Measurements from ENCODE around the gene SCAF1. TPM values are rescaled to one million over a fixed set of nuclear protein-coding genes. Genes with fewer than 3 reads are reported as not detected.

SCAF1 gene
- total RNA-seq, 2 donors from 2014 or later = 84.8 to 94.5 TPM

DNA sequence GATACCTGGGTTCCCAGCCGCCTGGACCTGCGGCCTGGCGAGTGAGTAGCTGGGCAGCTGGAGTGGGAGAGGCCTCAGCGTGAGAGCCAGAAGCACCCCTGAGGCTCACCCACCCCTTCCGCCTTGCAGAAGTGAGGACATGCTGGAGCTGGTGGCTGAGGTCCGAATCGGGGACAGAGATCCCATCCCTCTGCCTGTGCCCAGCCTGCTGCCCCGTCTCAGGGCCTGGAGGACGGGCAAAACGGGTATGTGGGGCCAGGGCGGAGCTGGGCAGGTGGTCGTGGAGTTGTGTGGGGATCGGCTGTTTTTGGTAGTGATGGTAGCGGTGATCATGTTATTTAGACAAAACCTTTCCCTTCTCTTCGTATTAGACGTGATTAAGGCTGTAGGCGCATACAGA lies 4.6 kb downstream of the SCAF1 start:
- Histone ChIP-seq H3K4me3 (ENCODE audit: low read length) (no peak overlapping the region), H3K27ac (ENCODE audit: low read depth, low read length) (no peak overlapping the region)

DNA sequence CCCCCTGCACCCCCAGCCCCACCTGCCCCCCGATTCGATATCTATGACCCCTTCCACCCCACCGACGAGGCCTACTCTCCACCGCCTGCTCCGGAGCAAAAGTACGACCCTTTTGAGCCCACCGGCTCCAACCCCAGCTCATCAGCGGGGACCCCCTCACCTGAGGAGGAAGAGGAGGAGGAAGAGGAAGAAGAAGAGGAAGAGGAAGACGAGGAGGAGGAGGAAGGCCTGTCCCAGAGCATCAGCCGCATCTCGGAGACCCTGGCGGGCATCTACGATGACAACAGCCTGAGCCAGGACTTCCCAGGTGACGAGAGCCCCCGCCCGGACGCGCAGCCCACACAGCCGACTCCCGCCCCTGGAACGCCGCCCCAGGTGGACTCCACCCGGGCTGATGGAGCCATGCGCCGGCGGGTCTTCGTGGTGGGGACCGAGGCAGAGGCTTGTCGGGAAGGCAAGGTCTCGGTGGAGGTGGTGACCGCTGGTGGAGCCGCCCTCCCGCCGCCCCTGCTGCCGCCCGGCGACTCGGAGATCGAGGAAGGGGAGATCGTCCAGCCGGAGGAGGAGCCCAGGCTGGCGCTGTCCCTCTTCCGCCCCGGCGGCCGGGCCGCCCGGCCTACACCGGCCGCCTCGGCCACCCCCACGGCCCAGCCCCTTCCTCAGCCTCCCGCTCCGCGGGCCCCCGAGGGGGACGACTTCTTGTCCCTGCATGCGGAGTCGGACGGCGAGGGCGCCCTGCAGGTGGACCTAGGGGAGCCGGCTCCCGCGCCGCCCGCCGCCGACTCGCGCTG lies 9.2 kb downstream of the SCAF1 start:
- Histone ChIP-seq H3K4me1 (ENCODE audit: control insufficient read depth, insufficient read depth, low read length) (no peaks in the 10 kb centered on the region), H3K9ac (ENCODE audit: extremely low read depth, low read length, poor library complexity, severe bottlenecking) (no peak overlapping the region), H3K36me3 (ENCODE audit: control insufficient read depth, insufficient read depth, low read length) (peaks cover 69% of the 10 kb centered on the region), H3K9me3 (ENCODE audit: control insufficient read depth, low read length) (no peaks in the 10 kb centered on the region), H3K4me3 (ENCODE audit: low read length) (no peak overlapping the region), H3K27ac (ENCODE audit: low read depth, low read length) (no peak overlapping the region), H3K27me3 (ENCODE audit: control insufficient read depth, insufficient read depth, low read length, poor library complexity, severe bottlenecking) (no peaks in the 10 kb centered on the region)
- Mint-ChIP-seq H3K9me3 (no peaks in the 10 kb centered on the region), H3K4me1 (no peaks in the 10 kb centered on the region), H3K27me3 (ENCODE audit: insufficient read depth) (no peaks in the 10 kb centered on the region), H3K4me3 (no peak overlapping the region), H3K27ac (no peak overlapping the region), H3K36me3 (ENCODE audit: low read depth) (peaks cover 57% of the 10 kb centered on the region)
- DNase-seq = no peak
- 96 to 97% methylated on average over 58 to 70 of the region's 72 CpGs for WGBS, 2 experiments (ENCODE audit: insufficient coverage in 1 of 2, insufficient read length in 1 of 2)
- TF ChIP-seq, protein P1, sequence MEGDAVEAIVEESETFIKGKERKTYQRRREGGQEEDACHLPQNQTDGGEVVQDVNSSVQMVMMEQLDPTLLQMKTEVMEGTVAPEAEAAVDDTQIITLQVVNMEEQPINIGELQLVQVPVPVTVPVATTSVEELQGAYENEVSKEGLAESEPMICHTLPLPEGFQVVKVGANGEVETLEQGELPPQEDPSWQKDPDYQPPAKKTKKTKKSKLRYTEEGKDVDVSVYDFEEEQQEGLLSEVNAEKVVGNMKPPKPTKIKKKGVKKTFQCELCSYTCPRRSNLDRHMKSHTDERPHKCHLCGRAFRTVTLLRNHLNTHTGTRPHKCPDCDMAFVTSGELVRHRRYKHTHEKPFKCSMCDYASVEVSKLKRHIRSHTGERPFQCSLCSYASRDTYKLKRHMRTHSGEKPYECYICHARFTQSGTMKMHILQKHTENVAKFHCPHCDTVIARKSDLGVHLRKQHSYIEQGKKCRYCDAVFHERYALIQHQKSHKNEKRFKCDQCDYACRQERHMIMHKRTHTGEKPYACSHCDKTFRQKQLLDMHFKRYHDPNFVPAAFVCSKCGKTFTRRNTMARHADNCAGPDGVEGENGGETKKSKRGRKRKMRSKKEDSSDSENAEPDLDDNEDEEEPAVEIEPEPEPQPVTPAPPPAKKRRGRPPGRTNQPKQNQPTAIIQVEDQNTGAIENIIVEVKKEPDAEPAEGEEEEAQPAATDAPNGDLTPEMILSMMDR (conservative IDR thresholded peaks at IDR 0.05) = no peak

More for the DNA sequence above, 4.6 kb downstream of the SCAF1 start:
- H3K36me3 Mint-ChIP-seq (ENCODE audit: low read depth) = peaks cover 43% of the 10 kb centered on the region
- H3K36me3 ChIP-seq (ENCODE audit: control insufficient read depth, insufficient read depth, low read length) = peaks cover 58% of the 10 kb centered on the region
- peak overlapping the region; percentile 52 for H3K27ac Mint-ChIP-seq
- TF ChIP-seq, protein P1 (conservative IDR thresholded peaks at IDR 0.05) = no peak
- no peaks in the 10 kb centered on the region for H3K27me3 ChIP-seq (ENCODE audit: control insufficient read depth, insufficient read depth, low read length, poor library complexity, severe bottlenecking)
- no peak overlapping the region for H3K4me3 Mint-ChIP-seq
- peaks cover 4% of the 10 kb centered on the region for H3K4me1 ChIP-seq (ENCODE audit: control insufficient read depth, insufficient read depth, low read length)
- H3K9me3 Mint-ChIP-seq = no peaks in the 10 kb centered on the region
- no peak for DNase-seq
- H3K27me3 Mint-ChIP-seq (ENCODE audit: insufficient read depth) = no peaks in the 10 kb centered on the region
- 95 to 97% methylated on average over 5 to 17 of the region's 17 CpGs for WGBS, 2 experiments (ENCODE audit: insufficient coverage in 1 of 2, insufficient read length in 1 of 2)
- peaks cover 21% of the 10 kb centered on the region for H3K4me1 Mint-ChIP-seq
- no peaks in the 10 kb centered on the region for H3K9me3 ChIP-seq (ENCODE audit: control insufficient read depth, low read length)
- no peak overlapping the region for H3K9ac ChIP-seq (ENCODE audit: extremely low read depth, low read length, poor library complexity, severe bottlenecking)

DNA sequence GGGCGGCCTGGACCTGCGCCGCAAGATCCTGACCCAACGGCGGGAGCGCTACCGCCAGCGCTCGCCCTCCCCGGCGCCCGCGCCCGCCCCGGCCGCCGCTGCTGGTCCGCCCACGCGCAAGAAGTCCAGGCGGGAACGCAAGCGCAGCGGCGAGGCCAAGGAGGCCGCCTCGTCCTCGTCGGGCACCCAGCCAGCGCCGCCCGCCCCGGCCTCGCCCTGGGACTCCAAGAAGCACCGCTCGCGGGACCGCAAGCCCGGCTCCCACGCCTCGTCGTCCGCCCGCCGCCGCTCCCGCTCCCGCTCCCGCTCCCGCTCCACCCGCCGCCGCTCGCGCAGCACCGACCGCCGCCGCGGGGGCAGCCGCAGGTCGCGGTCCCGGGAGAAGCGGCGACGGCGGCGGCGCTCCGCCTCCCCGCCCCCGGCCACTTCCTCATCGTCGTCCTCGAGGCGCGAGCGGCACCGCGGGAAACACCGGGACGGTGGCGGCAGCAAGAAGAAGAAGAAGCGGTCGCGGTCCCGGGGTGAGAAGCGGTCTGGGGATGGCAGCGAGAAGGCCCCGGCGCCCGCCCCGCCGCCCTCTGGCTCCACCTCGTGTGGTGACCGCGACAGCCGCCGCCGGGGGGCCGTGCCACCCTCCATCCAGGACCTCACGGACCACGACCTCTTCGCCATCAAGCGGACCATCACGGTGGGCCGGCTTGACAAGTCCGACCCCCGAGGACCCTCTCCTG lies 10.0 kb downstream of the SCAF1 start:
- H3K9me3 ChIP-seq (ENCODE audit: control insufficient read depth, low read length) = no peaks in the 10 kb centered on the region
- no peaks in the 10 kb centered on the region for H3K4me1 ChIP-seq (ENCODE audit: control insufficient read depth, insufficient read depth, low read length)
- H3K9me3 Mint-ChIP-seq = no peaks in the 10 kb centered on the region
- H3K9ac ChIP-seq (ENCODE audit: extremely low read depth, low read length, poor library complexity, severe bottlenecking) = no peak overlapping the region
- no peak overlapping the region for H3K27ac ChIP-seq (ENCODE audit: low read depth, low read length)
- H3K4me1 Mint-ChIP-seq = no peaks in the 10 kb centered on the region
- no peaks in the 10 kb centered on the region for H3K27me3 Mint-ChIP-seq (ENCODE audit: insufficient read depth)
- no peak for DNase-seq
- H3K4me3 ChIP-seq (ENCODE audit: low read length) = no peak overlapping the region
- WGBS, 2 experiments (ENCODE audit: insufficient coverage in 1 of 2, insufficient read length in 1 of 2) = 97% methylated on average over 72 to 109 of the region's 110 CpGs
- peaks cover 66% of the 10 kb centered on the region for H3K36me3 ChIP-seq (ENCODE audit: control insufficient read depth, insufficient read depth, low read length)
- no peak overlapping the region for H3K27ac Mint-ChIP-seq
- peaks cover 57% of the 10 kb centered on the region for H3K36me3 Mint-ChIP-seq (ENCODE audit: low read depth)
- H3K27me3 ChIP-seq (ENCODE audit: control insufficient read depth, insufficient read depth, low read length, poor library complexity, severe bottlenecking) = no peaks in the 10 kb centered on the region
- no peak overlapping the region for H3K4me3 Mint-ChIP-seq
- TF ChIP-seq, protein P1 (conservative IDR thresholded peaks at IDR 0.05) = no peak

Measured in endodermal cell (in vitro differentiated cells).